GM19043 (cell line): ENCODE results near the gene STX19.
"Not testable (repeated sequence)": the region's sequence is repeated elsewhere in the genome, so short reads cannot be mapped to it uniquely, and the experiment has no call there.

Experiments
- ATAC-seq: cut with Tn5 transposase; IDR thresholded peaks from one replicate; pipeline ENCODE4 v1.9.1; 2021; ENCODE audit warnings: low read depth; ENCODE audit not compliant: unreplicated experiment

The STX19 gene

DNA sequence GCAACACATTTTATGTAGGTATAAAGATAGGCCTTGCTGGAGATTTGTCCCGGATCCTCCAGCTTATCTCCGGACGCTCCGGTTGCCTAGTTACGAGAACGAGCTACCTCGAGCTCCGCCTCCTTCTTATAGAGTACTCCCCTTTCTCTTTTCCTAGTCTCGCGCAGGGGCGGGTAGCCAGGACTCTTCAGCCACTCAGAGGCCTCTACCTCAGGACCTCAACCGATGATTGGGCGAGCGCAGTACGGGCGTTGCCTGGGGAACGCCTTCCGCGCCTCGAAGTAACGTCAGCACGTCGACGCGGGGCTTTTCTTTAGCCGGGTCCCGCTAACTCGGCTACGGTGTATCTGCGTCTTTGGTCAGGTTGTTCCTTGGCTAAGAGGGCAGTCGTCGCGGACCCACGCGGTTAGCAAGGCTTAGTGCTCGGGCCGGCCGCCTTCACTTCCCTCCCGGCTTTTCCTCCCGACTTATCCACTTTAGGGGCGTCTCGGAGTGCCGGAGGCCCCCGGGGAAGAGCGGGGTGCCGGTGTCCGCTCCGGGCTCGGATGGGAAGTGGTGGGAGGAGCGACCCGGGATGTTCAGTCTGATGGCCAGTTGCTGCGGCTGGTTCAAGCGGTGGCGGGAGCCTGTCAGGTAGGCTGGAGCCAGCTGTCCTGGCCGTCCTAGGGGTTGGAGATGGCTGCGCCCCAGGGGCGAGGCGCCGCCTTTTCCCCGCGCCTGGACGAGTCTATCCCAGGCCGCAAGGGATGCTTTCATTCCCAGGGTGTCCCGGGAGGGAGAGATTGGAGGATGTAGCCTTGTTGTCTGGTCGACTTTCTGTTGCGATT is 48.3 kb downstream of the STX19 start, which contains the start of gene ARL13B:
ARL13B (plus strand) TSS at position 306 of the 827 bp plus-strand sequence; CDS start at position 575, 269 bp downstream.
- peak; percentile 100 for ATAC-seq

DNA sequence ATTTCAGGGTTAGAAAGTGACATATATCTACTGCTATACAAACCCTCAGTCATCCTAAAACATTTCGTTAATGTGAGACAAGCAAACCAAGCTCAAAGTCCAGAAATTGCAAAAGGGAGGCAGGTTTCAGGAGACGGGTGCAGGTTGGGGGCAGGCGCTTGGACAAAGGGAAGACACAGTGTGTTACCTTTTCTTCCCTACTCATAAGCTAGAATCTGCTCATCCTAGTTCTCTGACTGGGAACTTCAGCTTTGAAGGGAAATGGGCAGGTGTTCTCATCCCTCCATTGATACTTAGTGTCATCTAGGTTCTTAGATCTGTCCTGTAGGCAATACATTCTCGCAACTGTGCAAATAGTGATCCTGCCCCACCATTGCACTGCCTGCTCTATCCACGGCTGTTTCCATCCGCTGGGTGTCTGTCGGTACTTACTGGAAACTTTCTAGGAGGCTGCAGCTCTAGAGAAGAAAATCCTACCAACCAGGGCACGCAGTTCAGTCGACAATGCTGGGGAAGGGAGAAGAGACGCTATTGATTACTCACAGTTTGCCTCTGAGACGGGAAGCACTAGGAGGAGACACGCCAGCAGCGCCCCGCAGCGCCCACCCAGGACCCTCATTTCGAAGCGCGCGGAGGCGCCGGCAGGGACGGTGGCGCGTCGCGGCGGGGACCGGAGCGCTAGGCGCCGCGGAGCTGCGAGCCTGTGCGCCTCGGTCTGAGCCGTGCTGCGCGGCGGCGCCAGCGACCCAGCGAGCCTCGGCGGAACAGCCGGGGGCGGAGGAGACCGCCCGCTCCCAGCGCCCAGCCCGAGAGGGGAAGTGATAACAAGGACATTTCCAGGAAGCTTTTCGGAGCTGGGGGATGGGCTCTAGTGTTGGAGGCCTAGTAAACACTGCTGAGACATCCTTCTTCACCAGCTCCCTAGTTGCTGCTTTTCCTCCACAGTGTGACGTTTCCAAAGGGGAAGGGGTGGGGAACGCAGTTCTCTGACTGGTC is 55.0 kb downstream of the STX19 start, which contains the start of gene PROS1:
PROS1 (minus strand) TSS at position 766 of the 996 bp plus-strand sequence; CDS start at position 619, 147 bp downstream.
- peak; percentile 79 for ATAC-seq

DNA sequence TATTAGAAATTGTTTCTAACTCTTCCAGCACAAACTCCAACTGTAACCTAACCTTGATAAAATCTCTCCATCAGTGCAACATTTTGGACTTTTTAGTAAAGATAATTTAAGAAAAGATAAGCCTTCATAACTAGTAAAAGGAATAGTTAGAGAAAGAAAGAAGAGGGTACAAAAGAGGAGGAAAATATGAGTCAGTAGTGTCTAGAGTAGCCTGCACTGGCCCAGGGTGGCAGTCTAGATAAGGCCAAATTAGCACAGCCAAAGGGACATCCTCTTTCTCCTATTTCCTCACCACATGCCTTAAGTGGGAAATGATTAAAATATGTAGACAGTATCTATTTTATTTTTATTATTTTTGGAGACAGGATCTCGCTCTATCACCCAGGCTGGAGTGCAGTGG is 58.4 kb downstream of the STX19 start:
- ATAC-seq, result no peak

DNA sequence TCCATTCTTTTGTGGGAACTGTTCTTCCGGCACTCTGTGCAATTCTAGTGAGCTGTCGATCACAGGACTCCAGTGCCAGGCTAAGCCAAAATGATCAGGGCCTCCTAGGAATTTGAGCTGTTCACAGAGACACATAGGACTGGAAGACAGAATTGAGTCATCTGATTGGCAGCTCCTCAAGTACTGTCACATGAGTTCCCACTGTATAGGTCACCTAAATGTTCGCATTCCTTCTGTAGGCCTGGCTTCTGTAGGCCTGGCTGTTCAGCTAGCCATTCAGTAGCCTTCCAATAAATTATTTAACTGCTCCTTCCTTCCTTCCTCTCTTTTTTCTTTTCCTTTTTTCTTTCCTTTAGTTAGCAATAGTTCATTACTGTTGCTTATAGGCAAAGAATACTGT is 59.0 kb downstream of the STX19 start:
- no peak for ATAC-seq

DNA sequence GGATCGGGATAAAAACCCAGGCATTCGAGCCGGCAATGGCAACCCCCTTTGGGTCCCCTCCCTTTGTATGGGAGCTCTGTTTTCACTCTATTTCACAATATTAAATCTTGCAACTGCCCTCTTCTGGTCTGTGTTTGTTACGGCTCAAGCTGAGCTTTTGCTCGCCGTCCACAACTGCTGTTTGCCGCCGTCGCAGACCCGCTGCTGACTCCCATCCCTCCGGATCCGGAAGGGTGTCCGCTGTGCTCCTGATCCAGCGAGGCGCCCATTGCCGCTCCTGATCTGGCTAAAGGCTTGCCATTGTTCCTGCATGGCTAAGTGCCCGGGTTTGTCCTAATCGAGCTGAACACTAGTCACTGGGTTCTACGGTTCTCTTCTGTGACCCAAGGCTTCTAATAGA is 63.3 kb downstream of the STX19 start:
- not testable (repeated sequence) for ATAC-seq
